Astrocyte (in vitro differentiated cells and primary cell): ENCODE results near the gene CXCL13. TPM values are rescaled to one million over a fixed set of nuclear protein-coding genes. Genes with fewer than 3 reads are reported as not detected.
"Not testable (repeated sequence)": the region's sequence is repeated elsewhere in the genome, so short reads cannot be mapped to it uniquely, and the experiment has no call there.

ENCODE experiments used
- DNase-seq: peaks from one replicate; pipeline ENCODE4 v3.0.0-alpha.2; 2010; ENCODE audit warnings: low read depth
- FAIRE-seq: peaks from 2 replicates; lab custom pipeline; 2011; peaks lifted over from hg19 to GRCh38; lab: Jason Lieb, UNC
- H2AFZ ChIP-seq: 2 replicates; pipeline ENCODE4 v1.6.0; 2012; ENCODE audit warnings: low read depth, low read length, inconsistent platforms
- H3K27ac ChIP-seq: 2 replicates; pipeline ENCODE4 v1.5.1; 2011; ENCODE audit warnings: low read depth, low read length, inconsistent platforms
- H3K27me3 ChIP-seq: 2 replicates; pipeline ENCODE4 v1.6.0; 2011; ENCODE audit warnings: low read length, inconsistent platforms; ENCODE audit not compliant: insufficient read depth
- H3K36me3 ChIP-seq: 2 replicates; pipeline ENCODE4 v1.5.1; 2011; ENCODE audit warnings: low read length, inconsistent platforms; ENCODE audit not compliant: insufficient read depth
- H3K4me1 ChIP-seq: 2 replicates; pipeline ENCODE4 v1.5.1; 2011; ENCODE audit warnings: low read length, inconsistent platforms; ENCODE audit not compliant: insufficient read depth
- H3K4me2 ChIP-seq: 2 replicates; pipeline ENCODE4 v1.6.0; 2012; ENCODE audit warnings: low read length, inconsistent platforms
- H3K4me3 ChIP-seq: 2 replicates; pipeline ENCODE4 v1.5.1; 2011; ENCODE audit warnings: low read depth, mild to moderate bottlenecking, low read length, inconsistent platforms; ENCODE audit not compliant: insufficient read depth
- H3K79me2 ChIP-seq: 2 replicates; pipeline ENCODE4 v1.6.0; 2012; ENCODE audit warnings: mild to moderate bottlenecking, low read length, inconsistent platforms; ENCODE audit not compliant: insufficient read depth
- H3K9ac ChIP-seq: 2 replicates; pipeline ENCODE4 v1.6.0; 2012; ENCODE audit warnings: mild to moderate bottlenecking, low read length, inconsistent platforms
- H3K9me3 ChIP-seq: 2 replicates; pipeline ENCODE4 v1.5.1; 2012; ENCODE audit warnings: low read depth, mild to moderate bottlenecking, low read length, inconsistent platforms; ENCODE audit not compliant: insufficient read depth
- H4K20me1 ChIP-seq: 2 replicates; pipeline ENCODE4 v1.6.0; 2012; ENCODE audit warnings: low read length, inconsistent platforms; ENCODE audit not compliant: insufficient read depth
- H3K27ac Mint-ChIP-seq: one replicate; pipeline ENCODE4 v1.8.0; 2021; ENCODE audit warnings: mild to moderate bottlenecking, mixed read lengths; ENCODE audit not compliant: unreplicated experiment
- H3K27me3 Mint-ChIP-seq: one replicate; pipeline ENCODE4 v1.8.0; 2021; ENCODE audit warnings: low read depth, mixed read lengths; ENCODE audit not compliant: unreplicated experiment
- H3K36me3 Mint-ChIP-seq: one replicate; pipeline ENCODE4 v1.8.0; 2021; ENCODE audit warnings: low read depth, mixed read lengths; ENCODE audit not compliant: unreplicated experiment
- H3K4me1 Mint-ChIP-seq: one replicate; pipeline ENCODE4 v1.8.0; 2021; ENCODE audit warnings: low read depth, mixed read lengths; ENCODE audit not compliant: unreplicated experiment
- H3K4me3 Mint-ChIP-seq: one replicate; pipeline ENCODE4 v1.8.0; 2021; ENCODE audit warnings: mild to moderate bottlenecking, moderate library complexity, mixed read lengths; ENCODE audit not compliant: unreplicated experiment
- H3K9me3 Mint-ChIP-seq: one replicate; pipeline ENCODE4 v1.8.0; 2021; ENCODE audit warnings: mild to moderate bottlenecking, mixed read lengths; ENCODE audit not compliant: unreplicated experiment
- EZH2 ChIP-seq: IDR thresholded peaks from 2 replicates; pipeline ENCODE4 v1.6.1; 2012; ENCODE audit warnings: mild to moderate bottlenecking, low read length, inconsistent platforms; ENCODE audit not compliant: insufficient read depth
- total RNA-seq: library from RNA; stranded (reverse); gene quantifications from 2 replicates; pipeline ENCODE4 v1.2.1, GENCODE V29; 2021
- TF ChIP-seq, protein P1 (sequence below): IDR thresholded peaks from 2 replicates; pipeline ENCODE4 v1.5.1; 2011; ENCODE audit warnings: low read depth, mild to moderate bottlenecking, inconsistent platforms, low read length, moderate library complexity; ENCODE audit not compliant: insufficient read depth

Gene CXCL13
- total RNA-seq, 1 donor from 2014 or later = not detected

DNA sequence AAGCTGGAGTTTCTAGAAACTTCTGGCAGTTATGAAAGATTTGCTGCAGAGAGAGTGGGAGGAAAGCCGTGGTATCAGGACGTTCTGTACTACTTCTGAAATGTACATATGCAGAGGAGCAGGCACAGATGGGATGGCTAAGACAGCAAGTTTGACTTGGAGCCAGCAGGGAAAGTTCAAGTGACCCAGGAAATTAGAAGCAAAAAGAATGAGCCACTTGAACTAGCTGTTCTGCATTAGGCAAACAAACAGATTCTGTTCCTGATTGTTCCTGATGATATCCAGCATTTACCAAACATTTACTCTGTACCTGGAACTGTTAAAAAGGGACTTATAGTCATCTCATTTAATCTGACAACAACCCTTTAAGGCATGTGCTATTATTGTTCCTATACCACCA, 41.4 kb upstream of the CXCL13 start:
- Mint-ChIP-seq H3K36me3 (no peaks in the 10 kb centered on the region), H3K4me3 (no peak overlapping the region), H3K4me1 (no peaks in the 10 kb centered on the region), H3K9me3 (peaks cover 10% of the 10 kb centered on the region), H3K27ac (no peak overlapping the region), H3K27me3 (peaks cover 9% of the 10 kb centered on the region)
- H3K27me3 ChIP-seq = no peaks in the 10 kb centered on the region
- H4K20me1 ChIP-seq = no peaks in the 10 kb centered on the region
- no peaks in the 10 kb centered on the region for H3K79me2 ChIP-seq
- DNase-seq = no peak
- no peaks in the 10 kb centered on the region for H3K9me3 ChIP-seq
- no peaks in the 10 kb centered on the region for H3K36me3 ChIP-seq
- H3K27ac ChIP-seq = no peak overlapping the region
- H3K4me2 ChIP-seq = no peak overlapping the region
- H3K9ac ChIP-seq = no peak overlapping the region
- H3K4me1 ChIP-seq = no peaks in the 10 kb centered on the region
- no peak overlapping the region for H3K4me3 ChIP-seq
- FAIRE-seq = no peak
- no peak for TF ChIP-seq EZH2
- TF ChIP-seq, protein P1, sequence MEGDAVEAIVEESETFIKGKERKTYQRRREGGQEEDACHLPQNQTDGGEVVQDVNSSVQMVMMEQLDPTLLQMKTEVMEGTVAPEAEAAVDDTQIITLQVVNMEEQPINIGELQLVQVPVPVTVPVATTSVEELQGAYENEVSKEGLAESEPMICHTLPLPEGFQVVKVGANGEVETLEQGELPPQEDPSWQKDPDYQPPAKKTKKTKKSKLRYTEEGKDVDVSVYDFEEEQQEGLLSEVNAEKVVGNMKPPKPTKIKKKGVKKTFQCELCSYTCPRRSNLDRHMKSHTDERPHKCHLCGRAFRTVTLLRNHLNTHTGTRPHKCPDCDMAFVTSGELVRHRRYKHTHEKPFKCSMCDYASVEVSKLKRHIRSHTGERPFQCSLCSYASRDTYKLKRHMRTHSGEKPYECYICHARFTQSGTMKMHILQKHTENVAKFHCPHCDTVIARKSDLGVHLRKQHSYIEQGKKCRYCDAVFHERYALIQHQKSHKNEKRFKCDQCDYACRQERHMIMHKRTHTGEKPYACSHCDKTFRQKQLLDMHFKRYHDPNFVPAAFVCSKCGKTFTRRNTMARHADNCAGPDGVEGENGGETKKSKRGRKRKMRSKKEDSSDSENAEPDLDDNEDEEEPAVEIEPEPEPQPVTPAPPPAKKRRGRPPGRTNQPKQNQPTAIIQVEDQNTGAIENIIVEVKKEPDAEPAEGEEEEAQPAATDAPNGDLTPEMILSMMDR = no peak
- H2AFZ ChIP-seq = no peak overlapping the region

DNA sequence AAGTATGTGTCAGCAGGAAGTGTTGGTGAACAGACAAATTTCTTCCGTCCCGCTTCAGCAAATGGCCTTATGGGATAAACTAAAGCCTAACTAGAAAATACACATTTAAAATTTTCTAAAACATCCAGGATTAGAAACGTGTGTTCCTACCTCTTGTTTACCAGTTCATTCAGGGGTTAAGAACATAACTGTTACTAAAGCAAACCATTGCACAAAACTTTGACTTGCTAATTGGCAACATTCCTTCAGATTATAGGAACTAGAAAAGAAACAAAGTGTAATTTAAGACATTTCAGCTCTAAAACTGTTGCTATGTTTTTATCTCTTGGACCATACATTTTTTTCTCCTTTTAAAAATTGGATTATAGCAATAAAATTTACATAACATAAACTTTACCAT, 39.5 kb upstream of the CXCL13 start:
- no peak for DNase-seq
- Histone ChIP-seq H3K4me3 (no peak overlapping the region), H3K4me2 (no peak overlapping the region), H3K36me3 (no peaks in the 10 kb centered on the region), H3K27me3 (no peaks in the 10 kb centered on the region), H3K27ac (no peak overlapping the region), H3K4me1 (no peaks in the 10 kb centered on the region), H2AFZ (no peak overlapping the region), H3K9me3 (no peaks in the 10 kb centered on the region), H3K9ac (no peak overlapping the region), H4K20me1 (no peaks in the 10 kb centered on the region), H3K79me2 (no peaks in the 10 kb centered on the region)
- FAIRE-seq = no peak
- Mint-ChIP-seq H3K9me3 (peaks cover 17% of the 10 kb centered on the region), H3K27ac (no peak overlapping the region), H3K4me3 (no peak overlapping the region), H3K36me3 (peaks cover 2% of the 10 kb centered on the region), H3K4me1 (no peaks in the 10 kb centered on the region), H3K27me3 (peaks cover 17% of the 10 kb centered on the region)
- no peak for TF ChIP-seq EZH2
- TF ChIP-seq, protein P1 = no peak

DNA sequence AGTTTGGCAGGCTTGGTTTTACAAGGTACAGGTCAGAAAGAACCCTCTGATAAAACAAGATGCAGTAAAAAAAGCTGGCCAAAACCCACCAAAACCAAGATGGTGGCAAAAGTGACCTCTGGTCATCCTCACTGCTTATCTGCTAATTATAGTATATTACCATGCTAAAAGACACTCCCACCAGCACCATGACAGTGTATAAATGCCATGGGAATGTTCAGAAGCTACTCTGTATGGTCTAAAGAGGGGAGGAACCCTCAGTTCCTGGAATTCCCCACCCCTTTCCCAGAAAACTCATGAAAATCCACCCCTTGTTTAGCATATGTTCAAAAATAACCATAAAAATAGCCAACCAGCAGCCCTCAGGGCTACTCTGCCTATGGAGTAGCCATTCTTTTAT, 38.1 kb upstream of the CXCL13 start:
- no peak overlapping the region for H3K27ac Mint-ChIP-seq
- H2AFZ ChIP-seq = no peak overlapping the region
- H3K4me2 ChIP-seq = no peak overlapping the region
- H3K9ac ChIP-seq = no peak overlapping the region
- H3K27me3 ChIP-seq = no peaks in the 10 kb centered on the region
- H3K4me3 Mint-ChIP-seq = no peak overlapping the region
- H3K4me1 Mint-ChIP-seq = no peaks in the 10 kb centered on the region
- peaks cover 2% of the 10 kb centered on the region for H3K36me3 Mint-ChIP-seq
- no peaks in the 10 kb centered on the region for H3K36me3 ChIP-seq
- peaks cover 16% of the 10 kb centered on the region for H3K9me3 Mint-ChIP-seq
- peaks cover 17% of the 10 kb centered on the region for H3K27me3 Mint-ChIP-seq
- no peaks in the 10 kb centered on the region for H3K9me3 ChIP-seq
- H3K79me2 ChIP-seq = no peaks in the 10 kb centered on the region
- H3K27ac ChIP-seq = no peak overlapping the region
- H3K4me3 ChIP-seq = no peak overlapping the region
- H3K4me1 ChIP-seq = no peaks in the 10 kb centered on the region
- no peak for FAIRE-seq
- no peaks in the 10 kb centered on the region for H4K20me1 ChIP-seq
- no peak for TF ChIP-seq EZH2
- TF ChIP-seq, protein P1 = no peak
- no peak for DNase-seq

DNA sequence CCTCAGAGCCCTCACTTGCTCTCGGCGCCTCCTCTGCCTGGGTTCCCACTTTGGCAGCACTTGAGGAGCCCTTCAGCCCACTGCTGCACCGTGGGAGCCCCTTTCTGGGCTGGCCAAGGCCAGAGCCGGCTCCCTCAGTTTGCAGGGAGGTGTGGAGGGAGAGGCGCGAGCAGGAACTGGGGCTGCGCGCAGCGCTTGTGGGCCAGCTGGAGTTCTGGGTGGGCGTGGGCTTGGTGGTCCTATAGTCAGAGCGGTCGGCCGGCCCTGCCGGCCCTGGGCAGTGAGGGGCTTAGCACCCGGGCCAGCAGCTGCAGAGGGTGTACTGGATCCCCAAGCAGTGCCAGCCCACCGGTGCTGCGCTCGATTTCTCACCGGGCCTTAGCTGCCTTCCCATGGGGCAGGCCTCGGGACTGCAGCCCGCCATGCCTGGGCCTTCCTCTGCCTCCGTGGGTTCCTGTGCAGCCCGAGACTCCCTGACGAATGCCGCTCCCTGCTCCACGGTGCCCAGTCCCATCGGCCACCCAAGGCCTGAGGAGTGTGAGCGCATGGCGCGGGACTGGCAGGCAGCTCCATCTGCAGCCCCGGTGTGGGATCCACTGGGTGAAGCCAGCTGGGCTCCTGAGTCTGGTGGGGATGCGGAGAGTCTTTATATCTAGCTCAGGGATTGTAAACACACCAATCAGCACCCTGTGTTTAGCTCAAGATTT, 35.0 kb upstream of the CXCL13 start:
- not testable (repeated sequence) for H3K9me3 ChIP-seq, H3K4me2 ChIP-seq, H3K4me1 Mint-ChIP-seq, FAIRE-seq, H4K20me1 ChIP-seq, H3K79me2 ChIP-seq, H3K4me3 ChIP-seq, H3K27me3 ChIP-seq, H3K36me3 Mint-ChIP-seq, H3K4me3 Mint-ChIP-seq, H3K9ac ChIP-seq, DNase-seq, H3K36me3 ChIP-seq, H3K4me1 ChIP-seq, H3K27ac Mint-ChIP-seq, H3K27ac ChIP-seq, H2AFZ ChIP-seq
- Mint-ChIP-seq H3K27me3 (peaks cover 13% of the 10 kb centered on the region), H3K9me3 (peaks cover 15% of the 10 kb centered on the region)
